HG02571 (cell line): ENCODE data around the gene C2orf49.
"Not testable (repeated sequence)": the region's sequence is repeated elsewhere in the genome, so short reads cannot be mapped to it uniquely, and the experiment has no call there.

Source experiments
- ATAC-seq: cut with Tn5 transposase; IDR thresholded peaks from one replicate; pipeline ENCODE4 v1.9.1; 2021; ENCODE audit warnings: mild to moderate bottlenecking, moderate library complexity; ENCODE audit not compliant: unreplicated experiment

Gene C2orf49

GRCh38 chr2:105320651-105321215 is 16.6 kb upstream of the C2orf49 start:
- ATAC-seq = no peak

- ATAC-seq = no peak
Measured at GRCh38 chr2:105321875-105322646, 15.3 kb upstream of the C2orf49 start.

DNA sequence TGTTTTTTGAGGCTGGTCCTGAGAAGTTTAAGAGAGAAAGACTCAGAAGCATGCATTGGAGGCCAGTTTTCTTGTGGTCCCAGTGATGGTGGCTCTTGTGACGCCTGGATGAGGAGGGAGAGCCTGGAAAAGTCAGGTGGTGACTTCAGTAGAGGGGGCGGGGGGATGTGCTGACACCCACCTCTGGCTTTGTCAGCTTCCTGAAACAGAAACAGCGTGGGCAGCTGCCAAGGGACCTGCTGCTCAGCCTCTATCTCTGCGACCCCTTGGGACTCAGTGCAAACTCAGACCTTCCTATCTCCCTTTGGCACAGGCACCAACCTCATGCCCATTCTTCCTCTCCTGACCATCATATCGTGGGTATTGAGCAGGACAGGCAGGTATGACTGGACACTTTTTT is 14.2 kb upstream of the C2orf49 start:
- ATAC-seq = no peak

GRCh38 chr2:105324101-105324500 is 13.2 kb upstream of the C2orf49 start:
- no peak for ATAC-seq

GRCh38 chr2:105324732-105325131 is 12.6 kb upstream of the C2orf49 start:
- ATAC-seq = no peak

DNA sequence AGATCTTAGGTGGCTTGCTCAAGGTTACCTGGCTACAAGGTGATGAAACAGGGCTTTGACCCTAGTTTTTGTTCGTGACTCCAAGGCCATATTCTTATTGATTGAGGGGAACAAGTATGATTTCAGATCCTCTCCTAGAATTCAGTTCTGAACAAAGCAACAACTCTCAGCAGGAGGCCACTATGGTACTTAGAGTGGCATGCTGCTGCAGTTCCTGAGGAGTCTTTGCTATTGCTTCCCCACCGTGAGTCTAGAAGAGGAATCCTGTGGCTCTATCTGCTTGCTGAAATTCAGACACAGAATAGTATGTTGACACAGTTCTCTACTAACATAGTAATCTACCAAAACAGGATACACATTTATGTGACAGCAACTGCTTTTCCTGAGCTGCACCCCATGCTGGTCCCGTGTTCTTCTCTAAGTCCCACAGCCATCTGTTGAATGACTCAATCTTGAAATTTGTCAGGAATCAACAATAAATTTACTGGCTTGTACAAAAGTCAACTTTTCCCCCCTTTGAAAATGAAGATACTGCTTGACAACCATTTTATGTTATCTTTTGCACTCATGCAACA is 11.9 kb upstream of the C2orf49 start:
- no peak for ATAC-seq

GRCh38 chr2:105327271-105327670 is 10.1 kb upstream of the C2orf49 start:
- ATAC-seq = not testable (repeated sequence)

DNA sequence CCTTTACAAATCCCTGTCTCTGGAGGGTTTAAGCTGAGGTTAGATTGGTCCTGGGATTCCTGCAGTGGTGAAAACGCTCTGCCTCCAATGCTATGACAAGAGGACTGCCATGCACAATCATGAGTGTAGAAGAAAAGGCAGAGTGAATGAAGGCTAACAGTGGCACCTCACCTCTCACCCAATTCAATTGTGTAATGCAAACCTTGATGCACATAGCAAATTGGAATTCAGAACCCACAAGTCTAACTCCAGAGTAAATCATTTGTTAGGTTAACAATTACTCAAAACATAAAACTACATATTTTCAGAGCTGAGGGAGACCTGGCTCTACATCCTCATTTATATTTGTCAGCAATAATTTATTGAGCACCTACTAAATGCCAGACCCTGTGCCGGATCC is 9.7 kb upstream of the C2orf49 start:
- no peak for ATAC-seq

- no peak for ATAC-seq
Measured at GRCh38 chr2:105328281-105329196, 8.8 kb upstream of the C2orf49 start.

- peak; percentile 20 for ATAC-seq
Measured at GRCh38 chr2:105329197-105329554, 8.2 kb upstream of the C2orf49 start.

- peak; percentile 75 for ATAC-seq
Measured at GRCh38 chr2:105329561-105330495, 7.5 kb upstream of the C2orf49 start, which contains the start of gene TGFBRAP1. Gene TGFBRAP1 (minus strand): TSS chr2:105329735. CDS start chr2:105308301, 21,434 bp downstream.

GRCh38 chr2:105330681-105331375 is 6.5 kb upstream of the C2orf49 start:
- ATAC-seq = no peak

- ATAC-seq = no peak
Measured at GRCh38 chr2:105334211-105334610, 3.1 kb upstream of the C2orf49 start.

DNA sequence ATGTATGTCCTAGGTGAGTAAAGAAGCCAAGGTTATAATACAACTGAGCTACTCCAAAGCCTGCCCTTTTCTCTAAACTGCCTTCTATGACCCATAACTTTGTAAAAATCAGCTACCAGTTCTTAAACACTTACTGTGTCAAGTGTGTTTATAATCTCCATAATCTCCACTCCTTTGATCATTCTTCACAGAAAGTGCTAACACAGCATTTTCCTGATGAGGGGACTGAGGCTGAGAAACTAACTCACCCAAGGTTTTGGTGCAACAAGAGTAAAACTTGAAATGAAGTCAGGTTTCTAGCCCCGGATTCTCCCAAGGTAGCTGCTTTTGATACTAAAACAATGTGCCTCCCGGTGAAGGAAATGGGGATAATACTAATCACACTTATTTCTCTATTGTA is 1.9 kb upstream of the C2orf49 start:
- ATAC-seq = no peak

- ATAC-seq = no peak
Measured at GRCh38 chr2:105336786-105337121, 586 bp upstream of the C2orf49 start.

DNA sequence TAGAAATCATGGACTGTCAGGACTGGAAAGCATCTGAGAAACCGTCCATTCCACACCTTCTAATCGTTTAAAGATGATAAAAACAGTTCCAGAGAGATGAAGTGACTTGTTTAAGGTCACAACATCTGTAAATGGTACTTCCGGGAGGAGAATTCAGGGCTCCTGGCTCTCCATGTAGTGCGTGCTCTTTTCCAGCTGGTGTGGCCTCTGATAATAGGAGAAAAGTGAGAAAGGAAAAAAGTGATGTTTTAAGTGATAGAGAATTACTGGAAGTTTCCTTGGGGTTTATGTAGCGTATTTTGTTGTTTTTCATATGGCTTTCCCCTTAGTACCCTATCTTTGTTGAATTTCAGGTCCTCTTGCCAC is 663 bp downstream of the C2orf49 start:
- peak; percentile 6 for ATAC-seq

DNA sequence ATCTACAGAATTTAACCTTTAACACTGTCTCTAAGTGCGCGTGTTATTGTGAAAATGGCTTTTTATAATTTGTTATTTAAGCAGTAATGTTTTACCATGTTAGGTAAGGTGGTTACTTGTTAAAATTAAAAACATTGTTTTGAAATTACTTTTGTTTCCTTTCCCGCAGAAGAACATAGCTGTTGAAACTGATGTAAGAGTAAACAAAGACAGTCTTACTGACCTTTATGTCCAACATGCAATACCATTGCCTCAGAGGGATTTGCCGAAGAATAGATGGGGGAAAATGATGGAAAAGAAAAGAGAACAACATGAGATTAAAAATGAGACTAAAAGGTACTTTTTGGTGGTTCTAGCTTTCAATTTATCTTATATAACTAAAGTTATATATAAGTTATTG is 2.1 kb downstream of the C2orf49 start:
- no peak for ATAC-seq

DNA sequence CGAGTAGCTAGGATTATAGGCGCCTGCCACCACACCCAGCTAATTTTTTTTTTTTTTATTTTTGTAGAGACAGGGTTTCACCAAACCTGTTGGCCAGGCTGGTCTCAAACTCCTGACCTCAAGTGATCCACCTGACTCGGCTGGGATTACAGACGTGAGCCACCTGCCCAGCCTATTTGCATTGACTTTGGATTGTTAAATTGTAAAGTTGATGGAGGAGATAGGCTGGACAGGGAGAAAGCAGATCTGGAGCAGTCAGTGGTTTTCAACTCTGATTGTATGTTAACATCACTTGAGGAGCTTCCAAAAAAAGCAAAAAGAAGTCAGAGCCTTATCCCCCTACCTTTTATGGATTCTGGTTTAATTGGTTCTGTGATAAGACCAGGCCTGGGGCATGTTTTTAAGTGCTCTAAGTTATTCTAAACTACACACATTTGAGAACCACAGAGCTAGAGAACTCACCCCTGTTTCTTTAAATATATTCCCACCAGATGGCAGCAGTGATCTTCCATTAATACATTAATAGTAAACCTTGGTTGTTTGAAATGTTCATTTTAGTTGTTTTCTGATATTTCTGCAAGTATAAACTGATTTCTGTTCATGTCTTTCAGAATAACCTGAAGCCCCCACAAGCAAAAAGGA is 7.5 kb downstream of the C2orf49 start:
- ATAC-seq = no peak

- ATAC-seq = no peak
Measured at GRCh38 chr2:105357122-105357521, 19.8 kb downstream of the C2orf49 start.
